Measurements from ENCODE around the gene CHTF18. TPM values are rescaled to one million over a fixed set of nuclear protein-coding genes. Genes with fewer than 3 reads are reported as not detected.

The CHTF18 gene
- total and polyA plus RNA-seq, 2 experiments from 2014 or later, result 61.3 to 129 TPM

GRCh38 chr16:840561-841454 lies 52.4 kb downstream of the CHTF18 start (continued):
- no peak for TF ChIP-seq ZNF462 (CRISPR knock-in tag; IDR thresholded peaks at IDR 0.05)
- TF ChIP-seq EZH2 (IDR thresholded peaks at IDR 0.05; ENCODE audit: low read depth, unreplicated experiment), result no peak
- no peak for TF ChIP-seq EZH2phosphoT487 (IDR thresholded peaks at IDR 0.05; ENCODE audit: unreplicated experiment)
- TF ChIP-seq NANOG (IDR thresholded peaks at IDR 0.05; ENCODE audit: borderline replicate concordance), result no peak
- no peak for TF ChIP-seq ETS1 (IDR thresholded peaks at IDR 0.05)
- no peak for TF ChIP-seq CREB1 (CRISPR knock-in tag; IDR thresholded peaks at IDR 0.05; ENCODE audit: low read depth)
- TF ChIP-seq JUNB (IDR thresholded peaks at IDR 0.05; ENCODE audit: unreplicated experiment), result no peak
- no peak for TF ChIP-seq POLR2AphosphoS5 (IDR thresholded peaks at IDR 0.05; ENCODE audit: low read depth)
- TF ChIP-seq ZNF331 (CRISPR knock-in tag; IDR thresholded peaks at IDR 0.05; ENCODE audit: low read depth), result no peak
- no peak for TF ChIP-seq ZNF114 (CRISPR knock-in tag; IDR thresholded peaks at IDR 0.05)
